Panc1 (cell line): ENCODE data around the gene WDR64.

ENCODE experiments used
- CTCF ChIP-seq: fragments of 450-650 bp; IDR thresholded peaks from 2 replicates; pipeline ENCODE4 v1.5.1; 2017; ENCODE audit warnings: mild to moderate bottlenecking
- POLR2AphosphoS5 ChIP-seq: IDR thresholded peaks from 2 replicates; pipeline ENCODE4 v1.6.1; 2012; ENCODE audit warnings: mild to moderate bottlenecking, low read depth, low read length, moderate library complexity
- SIN3A ChIP-seq: IDR thresholded peaks from 2 replicates; pipeline ENCODE4 v1.6.1; 2012; ENCODE audit warnings: low read depth, mild to moderate bottlenecking, low read length, moderate library complexity, borderline replicate concordance; ENCODE audit not compliant: insufficient read depth
- TCF7L2 ChIP-seq: IDR thresholded peaks from 2 replicates; pipeline ENCODE4 v1.6.1; 2011; ENCODE audit warnings: mild to moderate bottlenecking, low read depth, low read length, inconsistent platforms
- TF ChIP-seq, protein P1 (sequence below), 2 experiments: IDR thresholded peaks; 2 replicates each; pipeline ENCODE4 v1.6.1; 2011 to 2012; ENCODE audit warnings: low read depth in 2 of 2, control low read depth in 1 of 2, low read length in 1 of 2, mild to moderate bottlenecking in 1 of 2, moderate library complexity in 1 of 2; ENCODE audit not compliant: insufficient read depth in 1 of 2

GRCh38 chr1:241654019-241654418, 1.9 kb downstream of the WDR64 start:
- no peak for TF ChIP-seq POLR2AphosphoS5
- no peak for TF ChIP-seq CTCF
- TF ChIP-seq, protein P1, sequence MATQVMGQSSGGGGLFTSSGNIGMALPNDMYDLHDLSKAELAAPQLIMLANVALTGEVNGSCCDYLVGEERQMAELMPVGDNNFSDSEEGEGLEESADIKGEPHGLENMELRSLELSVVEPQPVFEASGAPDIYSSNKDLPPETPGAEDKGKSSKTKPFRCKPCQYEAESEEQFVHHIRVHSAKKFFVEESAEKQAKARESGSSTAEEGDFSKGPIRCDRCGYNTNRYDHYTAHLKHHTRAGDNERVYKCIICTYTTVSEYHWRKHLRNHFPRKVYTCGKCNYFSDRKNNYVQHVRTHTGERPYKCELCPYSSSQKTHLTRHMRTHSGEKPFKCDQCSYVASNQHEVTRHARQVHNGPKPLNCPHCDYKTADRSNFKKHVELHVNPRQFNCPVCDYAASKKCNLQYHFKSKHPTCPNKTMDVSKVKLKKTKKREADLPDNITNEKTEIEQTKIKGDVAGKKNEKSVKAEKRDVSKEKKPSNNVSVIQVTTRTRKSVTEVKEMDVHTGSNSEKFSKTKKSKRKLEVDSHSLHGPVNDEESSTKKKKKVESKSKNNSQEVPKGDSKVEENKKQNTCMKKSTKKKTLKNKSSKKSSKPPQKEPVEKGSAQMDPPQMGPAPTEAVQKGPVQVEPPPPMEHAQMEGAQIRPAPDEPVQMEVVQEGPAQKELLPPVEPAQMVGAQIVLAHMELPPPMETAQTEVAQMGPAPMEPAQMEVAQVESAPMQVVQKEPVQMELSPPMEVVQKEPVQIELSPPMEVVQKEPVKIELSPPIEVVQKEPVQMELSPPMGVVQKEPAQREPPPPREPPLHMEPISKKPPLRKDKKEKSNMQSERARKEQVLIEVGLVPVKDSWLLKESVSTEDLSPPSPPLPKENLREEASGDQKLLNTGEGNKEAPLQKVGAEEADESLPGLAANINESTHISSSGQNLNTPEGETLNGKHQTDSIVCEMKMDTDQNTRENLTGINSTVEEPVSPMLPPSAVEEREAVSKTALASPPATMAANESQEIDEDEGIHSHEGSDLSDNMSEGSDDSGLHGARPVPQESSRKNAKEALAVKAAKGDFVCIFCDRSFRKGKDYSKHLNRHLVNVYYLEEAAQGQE (IDR thresholded peaks at IDR 0.05; ENCODE audit: insufficient read depth in 1 of 2, low read depth in 2 of 2, low read length in 1 of 2): no peak
- no peak for TF ChIP-seq SIN3A
- TF ChIP-seq TCF7L2: no peak
